ENCODE results near the gene MGMT.

- TF ChIP-seq CTCF (IDR thresholded peaks at IDR 0.05) (no peak), POLR2A (IDR thresholded peaks at IDR 0.05) (no peak), POLR2AphosphoS5 (IDR thresholded peaks at IDR 0.05) (no peak)
Observed at GRCh38 chr10:129608653-129609052, 141.6 kb downstream of the MGMT start.
